HG03103 (cell line): Measurements from ENCODE around the gene LDLRAD4.

ENCODE experiments used
- ATAC-seq: cut with Tn5 transposase; IDR thresholded peaks from one replicate; pipeline ENCODE4 v1.9.1; 2021; ENCODE audit warnings: low read depth; ENCODE audit not compliant: unreplicated experiment

The LDLRAD4 gene

GRCh38 chr18:13539050-13539449 is 320.5 kb downstream of the LDLRAD4 start:
- peak; percentile 56 for ATAC-seq

- ATAC-seq: no peak
Measured at GRCh38 chr18:13539843-13540476, 321.4 kb downstream of the LDLRAD4 start.

- ATAC-seq: no peak
Measured at GRCh38 chr18:13540477-13541182, 322.1 kb downstream of the LDLRAD4 start.

GRCh38 chr18:13541621-13542519 is 323.3 kb downstream of the LDLRAD4 start:
- no peak for ATAC-seq

- ATAC-seq: no peak
Measured at GRCh38 chr18:13542520-13542847, 323.9 kb downstream of the LDLRAD4 start.

- no peak for ATAC-seq
Measured at GRCh38 chr18:13543144-13543543, 324.6 kb downstream of the LDLRAD4 start.

- ATAC-seq: no peak
Measured at GRCh38 chr18:13543811-13544732, 325.5 kb downstream of the LDLRAD4 start.

GRCh38 chr18:13544953-13545352 is 326.4 kb downstream of the LDLRAD4 start:
- no peak for ATAC-seq

GRCh38 chr18:13545514-13545913 is 327.0 kb downstream of the LDLRAD4 start:
- no peak for ATAC-seq

GRCh38 chr18:13545955-13546354 is 327.4 kb downstream of the LDLRAD4 start:
- ATAC-seq: no peak

- ATAC-seq: no peak
Measured at GRCh38 chr18:13546638-13547037, 328.1 kb downstream of the LDLRAD4 start.

- no peak for ATAC-seq
Measured at GRCh38 chr18:13547347-13547746, 328.8 kb downstream of the LDLRAD4 start.

GRCh38 chr18:13548106-13548819 is 329.7 kb downstream of the LDLRAD4 start:
- ATAC-seq: no peak

GRCh38 chr18:13548966-13549879 is 330.7 kb downstream of the LDLRAD4 start:
- peak; percentile 77 for ATAC-seq

- no peak for ATAC-seq
Measured at GRCh38 chr18:13549880-13550232, 331.3 kb downstream of the LDLRAD4 start.

- no peak for ATAC-seq
Measured at GRCh38 chr18:13550418-13551304, 332.1 kb downstream of the LDLRAD4 start.

- ATAC-seq: no peak
Measured at GRCh38 chr18:13551305-13551603, 332.7 kb downstream of the LDLRAD4 start.
